Measurements from ENCODE around the gene NUP210L.

Gene NUP210L

DNA sequence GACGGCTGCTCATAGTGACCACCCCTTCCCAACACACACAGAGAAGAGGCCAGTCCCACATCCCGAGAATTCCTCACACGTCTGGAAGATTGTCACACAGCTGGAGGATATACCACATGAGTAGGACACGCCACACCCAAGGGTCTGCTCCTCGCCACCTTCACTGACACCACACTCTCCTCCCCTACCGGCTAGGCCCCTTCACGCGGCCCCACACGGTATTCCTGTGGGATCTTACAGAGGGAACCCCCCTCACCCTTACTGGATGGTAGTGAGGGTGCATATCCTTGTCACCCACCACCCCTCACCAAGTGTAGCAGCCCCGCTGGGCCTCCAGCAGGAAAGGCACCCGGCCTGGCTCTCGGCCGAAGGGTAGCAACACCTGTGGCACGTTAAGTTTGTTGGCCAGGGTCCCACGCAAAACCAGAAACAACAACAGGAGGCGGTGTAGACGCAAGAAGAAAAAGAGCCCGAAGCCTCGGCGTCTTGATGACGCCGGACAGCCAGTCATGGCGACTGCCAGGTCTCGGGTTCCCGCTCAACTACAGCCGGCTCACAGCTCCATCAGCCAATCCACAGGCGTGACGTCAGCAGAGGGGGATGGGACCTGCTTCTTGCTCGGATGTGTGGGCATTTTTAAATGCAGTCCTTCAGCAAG, at the start of gene NUP210L:
Gene NUP210L, minus strand, starts transcription at position 540 of the 658 bp plus-strand sequence.
- Mint-ChIP-seq H3K27ac (peak within 1 kb of the TSS; percentile 14), H3K36me3 (ENCODE audit: low read depth) (peaks cover 57% of the 10 kb centered on the region), H3K9me3 (peaks cover 3% of the 10 kb centered on the region), H3K27me3 (ENCODE audit: low read depth) (no peaks in the 10 kb centered on the region), H3K4me1 (ENCODE audit: low read depth) (peaks cover 43% of the 10 kb centered on the region), H3K4me3 (no peak within 1 kb of the TSS)
- DNase-seq (ENCODE audit: low spot score) = no peak

DNA sequence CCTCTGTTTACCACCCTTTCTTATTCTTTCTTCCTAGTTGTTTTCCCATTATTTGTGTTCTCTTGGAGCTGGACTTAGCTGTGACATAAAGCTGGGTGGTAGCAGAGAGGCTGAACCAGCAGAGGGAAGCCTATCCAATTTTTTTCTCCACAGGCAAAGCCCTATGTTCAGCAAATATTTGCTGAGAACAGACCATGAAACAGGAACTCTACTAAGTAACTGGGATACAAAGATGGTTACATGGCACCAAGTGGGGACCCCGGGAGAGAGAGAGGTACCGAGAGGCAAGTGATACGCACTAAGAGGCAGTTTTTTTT, 44.6 kb upstream of the NUP210L start:
- H3K4me1 Mint-ChIP-seq (ENCODE audit: low read depth) = no peaks in the 10 kb centered on the region
- no peak overlapping the region for H3K4me3 Mint-ChIP-seq
- H3K27ac Mint-ChIP-seq = no peak overlapping the region
- H3K27me3 Mint-ChIP-seq (ENCODE audit: low read depth) = peaks cover 5% of the 10 kb centered on the region
- no peaks in the 10 kb centered on the region for H3K9me3 Mint-ChIP-seq
- no peaks in the 10 kb centered on the region for H3K36me3 Mint-ChIP-seq (ENCODE audit: low read depth)
- DNase-seq (ENCODE audit: low spot score) = no peak

DNA sequence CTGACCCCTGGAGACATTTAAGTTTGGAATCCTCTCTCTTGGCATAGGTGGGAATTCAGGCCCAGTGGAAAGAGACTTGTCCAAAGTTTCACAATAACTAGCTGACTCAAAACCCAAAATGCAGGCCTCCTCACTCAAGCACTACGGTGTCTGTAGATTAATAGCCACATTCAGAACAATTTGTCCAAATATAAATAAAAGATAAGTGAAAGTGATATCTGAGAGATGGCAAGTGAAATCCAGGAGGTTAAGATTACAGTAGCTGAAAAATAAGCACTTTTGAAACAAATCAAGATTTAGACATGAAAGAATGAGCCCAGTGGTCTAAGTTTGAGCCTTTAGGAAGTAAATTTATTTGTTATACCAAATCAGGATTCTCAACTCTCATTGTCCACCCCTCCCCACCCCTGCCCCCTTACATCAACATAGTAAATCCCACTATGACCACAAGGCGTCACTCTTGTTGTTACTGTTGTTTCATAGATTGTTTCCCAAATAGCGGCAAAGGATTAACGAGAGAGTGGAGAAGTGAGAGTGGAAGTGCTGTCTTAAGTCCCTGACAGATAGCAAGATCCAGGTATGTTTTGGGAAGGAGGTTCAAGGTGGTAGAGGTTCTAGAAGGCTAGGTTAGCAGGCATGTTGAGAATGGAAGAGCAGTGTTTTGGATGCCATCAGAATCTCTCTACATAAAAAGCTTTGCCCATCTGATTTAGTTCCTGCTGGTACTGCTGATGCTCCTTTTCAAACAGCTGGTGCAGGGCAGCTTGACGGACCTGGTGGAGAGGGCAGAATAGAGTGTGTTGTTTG, 44.1 kb upstream of the NUP210L start:
- no peaks in the 10 kb centered on the region for H3K9me3 Mint-ChIP-seq
- H3K27ac Mint-ChIP-seq = no peak overlapping the region
- no peak for DNase-seq (ENCODE audit: low spot score)
- no peak overlapping the region for H3K4me3 Mint-ChIP-seq
- peaks cover 3% of the 10 kb centered on the region for H3K4me1 Mint-ChIP-seq (ENCODE audit: low read depth)
- H3K27me3 Mint-ChIP-seq (ENCODE audit: low read depth) = peaks cover 9% of the 10 kb centered on the region
- H3K36me3 Mint-ChIP-seq (ENCODE audit: low read depth) = no peaks in the 10 kb centered on the region

DNA sequence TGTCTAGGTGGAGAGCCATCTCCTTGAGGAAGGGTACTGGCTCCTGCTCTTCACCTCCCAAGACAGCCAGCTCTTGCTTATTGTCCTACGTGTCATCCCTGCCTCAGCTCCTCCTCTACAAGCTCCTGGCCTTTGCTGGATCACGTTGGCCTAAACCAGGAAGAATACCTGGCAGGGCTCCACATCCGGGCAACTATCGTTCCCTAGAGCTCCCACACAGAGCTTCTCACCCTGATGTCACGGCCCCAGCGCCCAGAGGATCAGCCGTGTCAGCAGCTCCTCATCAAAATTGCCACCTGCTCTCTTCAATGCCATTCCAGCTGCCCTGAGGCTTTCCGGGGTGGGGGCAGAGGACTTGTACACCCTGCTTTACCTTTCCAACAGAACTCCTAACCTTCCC, 38.9 kb upstream of the NUP210L start:
- Mint-ChIP-seq H3K27me3 (ENCODE audit: low read depth) (peaks cover 39% of the 10 kb centered on the region), H3K4me1 (ENCODE audit: low read depth) (peaks cover 3% of the 10 kb centered on the region), H3K27ac (no peak overlapping the region), H3K9me3 (no peaks in the 10 kb centered on the region), H3K36me3 (ENCODE audit: low read depth) (no peaks in the 10 kb centered on the region), H3K4me3 (no peak overlapping the region)
- DNase-seq (ENCODE audit: low spot score) = no peak

DNA sequence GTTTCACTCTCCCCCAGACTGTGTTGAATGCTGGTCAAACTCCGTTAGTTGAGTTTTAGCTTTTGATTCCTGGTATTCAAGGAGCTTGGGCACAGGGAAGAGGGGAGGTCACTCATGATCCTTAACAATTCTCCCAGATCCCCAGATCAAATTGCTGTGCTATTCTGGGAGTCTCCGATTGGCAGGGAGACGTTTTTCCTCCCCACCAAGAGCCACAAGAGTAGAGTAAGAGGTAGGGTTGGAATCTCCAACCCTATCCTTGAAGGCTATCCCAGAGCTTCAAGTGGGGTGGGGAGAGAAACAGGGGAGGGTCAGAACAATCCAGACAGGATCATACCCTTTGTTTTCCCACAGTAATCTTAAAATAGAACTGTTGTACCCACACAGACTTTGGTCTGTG, 37.6 kb upstream of the NUP210L start:
- Mint-ChIP-seq H3K4me1 (ENCODE audit: low read depth) (peaks cover 3% of the 10 kb centered on the region), H3K27ac (no peak overlapping the region), H3K27me3 (ENCODE audit: low read depth) (peaks cover 42% of the 10 kb centered on the region), H3K4me3 (no peak overlapping the region), H3K9me3 (no peaks in the 10 kb centered on the region), H3K36me3 (ENCODE audit: low read depth) (no peaks in the 10 kb centered on the region)
- DNase-seq (ENCODE audit: low spot score) = no peak

DNA sequence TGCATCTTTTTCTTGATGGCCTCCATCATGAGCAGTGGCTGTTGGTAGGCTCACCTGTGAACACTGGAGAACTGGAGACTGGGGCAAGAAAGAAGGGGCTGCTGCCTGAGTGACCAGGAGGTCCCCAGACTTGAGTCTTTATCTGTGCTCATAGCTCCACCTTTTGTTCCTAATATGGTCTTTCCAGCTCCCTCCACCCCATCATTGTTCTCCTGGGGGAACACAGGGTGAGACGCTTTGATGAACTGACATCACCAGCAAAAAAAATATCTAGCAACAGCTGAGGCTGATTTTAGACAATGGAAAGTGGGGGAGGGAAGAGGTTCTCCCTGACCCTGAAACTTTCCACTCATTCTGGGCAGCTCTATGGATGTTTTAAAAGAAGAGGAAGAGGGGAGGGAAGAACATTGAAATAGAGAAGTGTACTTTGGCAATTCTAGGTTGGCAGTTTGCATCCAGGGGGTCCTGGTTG, 37.2 kb upstream of the NUP210L start, which contains the start of gene TPM3:
Gene TPM3, minus strand, starts transcription at position 111 of the 472 bp plus-strand sequence. Its CDS starts 82 bp downstream, at position 29.
- H3K27ac Mint-ChIP-seq = no peak within 1 kb of the TSS
- H3K4me1 Mint-ChIP-seq (ENCODE audit: low read depth) = peaks cover 4% of the 10 kb centered on the region
- H3K4me3 Mint-ChIP-seq = no peak within 1 kb of the TSS
- H3K27me3 Mint-ChIP-seq (ENCODE audit: low read depth) = peaks cover 42% of the 10 kb centered on the region
- no peaks in the 10 kb centered on the region for H3K36me3 Mint-ChIP-seq (ENCODE audit: low read depth)
- DNase-seq (ENCODE audit: low spot score) = no peak
- no peaks in the 10 kb centered on the region for H3K9me3 Mint-ChIP-seq

DNA sequence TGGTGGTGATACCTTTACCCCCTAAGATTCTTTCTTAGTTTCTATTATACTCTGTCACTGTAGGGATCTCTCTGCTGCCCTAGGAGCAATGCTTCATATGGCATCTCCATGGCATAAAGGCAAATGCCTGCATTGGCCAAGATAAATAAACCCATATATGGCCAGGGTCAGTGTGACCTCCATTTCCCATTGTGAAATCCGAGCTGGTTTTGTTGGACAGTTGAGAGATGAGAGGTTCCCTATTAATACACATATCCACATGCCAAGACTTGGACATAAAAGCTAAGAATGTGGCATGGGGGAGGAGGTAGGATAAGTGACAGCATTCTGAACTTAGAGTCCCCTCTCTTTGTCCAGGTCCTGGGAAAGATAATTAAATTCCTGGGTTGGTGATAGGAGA, 35.7 kb upstream of the NUP210L start:
- DNase-seq (ENCODE audit: low spot score) = no peak
- peaks cover 42% of the 10 kb centered on the region for H3K27me3 Mint-ChIP-seq (ENCODE audit: low read depth)
- H3K4me3 Mint-ChIP-seq = no peak overlapping the region
- no peaks in the 10 kb centered on the region for H3K9me3 Mint-ChIP-seq
- peaks cover 17% of the 10 kb centered on the region for H3K4me1 Mint-ChIP-seq (ENCODE audit: low read depth)
- H3K36me3 Mint-ChIP-seq (ENCODE audit: low read depth) = no peaks in the 10 kb centered on the region
- H3K27ac Mint-ChIP-seq = no peak overlapping the region

DNA sequence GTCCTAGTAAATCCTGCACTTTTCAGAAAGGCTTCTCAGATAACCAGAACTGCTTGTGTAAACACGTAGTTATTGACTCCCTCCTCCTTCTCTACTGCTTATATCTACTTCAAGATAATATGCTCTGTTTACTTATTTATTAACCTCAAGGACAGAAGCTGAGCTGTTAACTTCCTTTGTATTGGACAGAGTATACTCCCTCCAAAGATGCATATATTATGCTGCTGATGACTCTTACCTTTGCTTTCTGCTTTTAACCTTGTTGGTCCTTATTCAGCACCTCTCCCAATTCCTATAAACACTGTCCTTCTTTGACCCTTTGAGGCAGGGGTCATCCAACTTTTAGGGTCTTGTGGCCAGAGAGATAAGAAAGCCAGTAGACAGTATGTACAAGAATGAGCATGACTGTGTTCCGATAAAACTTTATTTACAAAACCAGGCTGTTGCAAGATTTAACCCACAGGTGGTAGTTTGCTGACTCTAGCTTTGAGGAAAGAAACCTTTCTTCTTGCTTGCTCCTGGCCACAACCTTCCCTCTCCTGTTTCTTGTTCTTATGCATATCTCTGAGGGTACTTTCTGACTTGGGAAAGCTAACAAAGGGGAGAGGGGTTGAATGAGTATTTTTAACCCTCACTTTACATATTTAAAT, 32.1 kb upstream of the NUP210L start:
- DNase-seq (ENCODE audit: low spot score) = no peak

DNA sequence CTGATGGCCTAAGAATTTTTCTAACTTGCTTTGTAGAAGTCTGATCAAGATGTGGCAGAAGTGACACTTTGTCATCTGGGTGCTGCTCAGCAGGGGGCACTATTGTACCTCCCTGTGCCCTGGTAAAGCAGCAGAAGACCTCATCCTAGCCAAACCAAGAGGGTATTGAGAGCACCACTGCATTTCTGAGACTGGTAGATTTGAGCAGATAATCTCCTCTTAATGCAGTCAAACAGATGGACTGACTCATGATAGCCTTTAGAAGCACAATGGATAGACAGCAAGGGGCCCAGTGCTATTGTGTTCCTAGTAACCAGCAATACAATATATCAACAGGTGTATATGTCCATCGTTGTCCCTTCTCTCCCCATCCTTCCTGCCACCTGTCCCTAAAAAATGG, 31.3 kb upstream of the NUP210L start:
- peaks cover 22% of the 10 kb centered on the region for H3K4me1 Mint-ChIP-seq (ENCODE audit: low read depth)
- H3K27ac Mint-ChIP-seq = no peak overlapping the region
- H3K9me3 Mint-ChIP-seq = no peaks in the 10 kb centered on the region
- peaks cover 8% of the 10 kb centered on the region for H3K27me3 Mint-ChIP-seq (ENCODE audit: low read depth)
- H3K36me3 Mint-ChIP-seq (ENCODE audit: low read depth) = peaks cover 17% of the 10 kb centered on the region
- peak; percentile 64 for DNase-seq (ENCODE audit: low spot score)
- no peak overlapping the region for H3K4me3 Mint-ChIP-seq

More for the DNA sequence above, 32.1 kb upstream of the NUP210L start:
- Mint-ChIP-seq H3K4me1 (ENCODE audit: low read depth) (peaks cover 17% of the 10 kb centered on the region), H3K27me3 (ENCODE audit: low read depth) (peaks cover 16% of the 10 kb centered on the region), H3K27ac (no peak overlapping the region), H3K36me3 (ENCODE audit: low read depth) (peaks cover 9% of the 10 kb centered on the region), H3K9me3 (no peaks in the 10 kb centered on the region), H3K4me3 (no peak overlapping the region)

DNA sequence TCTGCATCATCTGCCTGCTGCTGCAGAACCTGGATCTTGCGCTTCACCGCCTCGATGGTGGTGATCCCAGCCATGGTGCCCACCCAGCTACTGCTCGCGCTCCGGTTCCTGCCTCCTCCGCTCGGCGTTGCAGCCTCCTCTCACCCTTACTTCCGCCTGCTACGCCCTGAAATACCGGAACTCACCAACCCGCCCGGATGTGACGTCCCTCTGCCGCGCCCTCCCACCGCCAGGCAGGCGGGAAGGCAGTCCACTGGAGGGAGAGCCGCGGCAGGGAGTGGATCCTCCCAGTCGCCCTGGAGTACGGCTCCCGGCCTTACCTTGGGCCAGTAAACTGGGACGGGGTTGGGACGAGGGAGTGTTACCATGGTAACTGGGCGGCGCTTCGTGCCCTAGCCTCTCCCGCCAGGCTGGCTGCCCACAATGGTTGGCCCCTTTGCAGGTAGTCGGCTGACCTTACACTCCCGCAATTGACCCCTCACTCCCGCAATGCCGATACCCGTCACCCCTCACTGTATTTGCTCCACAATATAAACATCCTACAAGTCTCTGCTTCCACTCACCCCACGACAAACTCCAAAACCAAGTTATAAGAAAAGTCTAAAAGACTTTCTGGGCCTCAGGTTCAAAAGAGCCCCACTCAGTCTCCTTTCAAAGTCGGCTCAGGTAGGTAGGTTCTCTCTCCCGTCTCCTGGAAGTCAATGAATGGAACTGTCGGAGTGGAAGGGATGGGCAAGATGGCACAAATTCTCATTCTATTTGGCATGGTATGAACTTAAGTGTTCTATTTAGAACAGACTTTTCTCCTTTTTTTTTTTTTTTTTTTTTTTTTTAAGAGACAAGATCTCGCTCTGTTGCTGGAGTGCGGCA, 28.4 kb upstream of the NUP210L start:
- H3K9me3 Mint-ChIP-seq = no peaks in the 10 kb centered on the region
- H3K27me3 Mint-ChIP-seq (ENCODE audit: low read depth) = peaks cover 3% of the 10 kb centered on the region
- H3K4me1 Mint-ChIP-seq (ENCODE audit: low read depth) = peaks cover 46% of the 10 kb centered on the region
- peak; percentile 95 for DNase-seq (ENCODE audit: low spot score)
- H3K4me3 Mint-ChIP-seq = peak overlapping the region; percentile 100
- peaks cover 43% of the 10 kb centered on the region for H3K36me3 Mint-ChIP-seq (ENCODE audit: low read depth)
- peak overlapping the region; percentile 99 for H3K27ac Mint-ChIP-seq

DNA sequence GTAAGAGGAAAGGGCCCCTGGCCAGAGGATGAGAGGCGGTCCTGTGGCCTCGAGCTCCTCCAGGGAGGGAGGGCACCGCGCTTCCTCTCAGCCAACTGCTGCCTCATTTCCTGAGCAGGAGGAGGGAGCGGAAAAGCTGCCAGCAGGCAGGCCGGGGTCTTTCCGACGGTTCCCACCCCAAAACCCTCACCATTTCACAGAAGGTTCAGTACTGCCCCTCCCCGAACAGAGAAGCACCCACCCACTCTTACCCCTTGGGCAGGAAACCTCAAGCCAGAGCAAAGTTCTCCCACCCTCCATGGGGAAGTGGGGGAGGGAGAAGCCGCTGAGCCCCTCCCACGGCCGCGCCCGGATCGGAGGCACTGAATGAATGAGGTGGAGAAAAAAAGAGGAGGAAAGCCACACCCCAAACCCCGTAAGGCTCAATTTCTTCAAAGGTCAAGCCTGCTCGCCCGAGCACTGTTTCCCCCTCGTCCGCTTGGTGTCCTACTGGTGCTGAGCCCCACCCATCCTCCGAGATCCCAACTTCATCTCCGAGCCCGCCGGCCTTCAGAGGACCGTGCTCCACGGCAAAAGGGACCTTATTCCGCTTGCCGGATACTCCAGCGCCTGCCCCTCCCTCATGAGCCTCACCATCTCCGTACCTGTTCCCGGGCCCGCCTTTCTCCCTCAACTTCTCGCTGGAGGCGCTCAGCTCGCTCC, 27.6 kb upstream of the NUP210L start:
- no peaks in the 10 kb centered on the region for H3K27me3 Mint-ChIP-seq (ENCODE audit: low read depth)
- peak overlapping the region; percentile 99 for H3K27ac Mint-ChIP-seq
- H3K36me3 Mint-ChIP-seq (ENCODE audit: low read depth) = peaks cover 48% of the 10 kb centered on the region
- no peaks in the 10 kb centered on the region for H3K9me3 Mint-ChIP-seq
- DNase-seq (ENCODE audit: low spot score) = peak; percentile 89
- H3K4me3 Mint-ChIP-seq = peak overlapping the region; percentile 100
- peaks cover 53% of the 10 kb centered on the region for H3K4me1 Mint-ChIP-seq (ENCODE audit: low read depth)

DNA sequence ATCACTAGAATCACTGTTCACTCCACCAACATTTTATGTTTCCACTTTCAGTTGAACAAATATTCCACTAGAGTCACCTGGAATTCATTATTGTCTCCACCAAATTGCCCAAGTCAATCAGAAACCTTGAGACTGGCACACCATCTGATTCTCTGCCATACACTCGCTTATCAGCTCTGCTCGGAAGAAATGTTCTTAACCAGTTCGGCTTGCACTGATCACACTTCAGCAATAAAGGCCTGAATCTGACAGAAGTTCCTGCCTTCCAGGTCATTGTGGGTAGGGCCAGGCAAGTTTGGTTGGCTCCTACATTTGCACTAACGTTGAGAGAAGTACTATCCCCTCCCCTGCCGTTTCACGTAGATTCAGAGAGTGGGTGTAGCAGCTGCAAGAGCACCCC, 27.1 kb upstream of the NUP210L start:
- Mint-ChIP-seq H3K27me3 (ENCODE audit: low read depth) (no peaks in the 10 kb centered on the region), H3K4me1 (ENCODE audit: low read depth) (peaks cover 57% of the 10 kb centered on the region), H3K36me3 (ENCODE audit: low read depth) (peaks cover 54% of the 10 kb centered on the region), H3K4me3 (peak overlapping the region; percentile 100), H3K27ac (peak overlapping the region; percentile 99), H3K9me3 (no peaks in the 10 kb centered on the region)
- DNase-seq (ENCODE audit: low spot score) = no peak

Data from T-helper 2 cell treated with Interferon-gamma antibody and Interleukin-4, amounts not matched to agents 5 μg/mL and 100 μg/mL, for 36 hours (primary cell).